ENCODE results near the gene SHKBP1. TPM values are rescaled to one million over a fixed set of nuclear protein-coding genes. Genes with fewer than 3 reads are reported as not detected.

The SHKBP1 gene
- total RNA-seq, 4 donors from 2014 or later = 33.3 to 52.1 (median 42.9) TPM

DNA sequence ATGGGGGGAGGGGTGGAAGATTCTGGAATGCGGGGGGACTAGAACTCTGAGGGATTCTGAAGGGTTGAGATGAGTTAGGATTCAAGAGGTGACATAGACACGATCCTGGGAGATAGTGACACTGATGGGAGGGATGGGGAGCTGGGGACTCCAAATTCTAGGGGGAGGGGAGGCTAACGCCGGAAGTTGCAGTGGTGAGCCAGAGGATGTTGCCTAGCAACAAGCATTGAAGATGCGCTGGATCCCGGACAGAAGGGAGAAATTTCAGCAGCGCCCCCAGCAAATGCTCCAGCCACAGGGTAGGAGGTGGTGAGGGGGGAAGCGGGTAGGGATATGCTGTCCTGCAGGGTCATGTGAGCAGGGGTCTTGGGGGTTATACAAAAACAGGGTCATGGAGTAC is 17.6 kb downstream of the SHKBP1 start:
- intact Hi-C loops (cut with DNase I) = loop anchor here (10.0 kb wide), 1 partner anchor 129 kb away; the partner anchor contains the start of genes BLVRB and SPTBN4
- WGBS, 2 donors = 25 to 40% methylated on average over 8 of the region's 8 CpGs
- Histone ChIP-seq H3K27ac (no peak overlapping the region), H3K4me3 (replicated peaks in 1 of 3) (no peak overlapping the region), H3K4me1 (peaks cover 5 to 27% of the 10 kb centered on the region in 2 donors), H3K27me3 (no peaks in the 10 kb centered on the region), H3K9me3 (no peaks in the 10 kb centered on the region), H3K36me3 (no peaks in the 10 kb centered on the region)
- no peak for DNase-seq
- TF ChIP-seq, protein P1, sequence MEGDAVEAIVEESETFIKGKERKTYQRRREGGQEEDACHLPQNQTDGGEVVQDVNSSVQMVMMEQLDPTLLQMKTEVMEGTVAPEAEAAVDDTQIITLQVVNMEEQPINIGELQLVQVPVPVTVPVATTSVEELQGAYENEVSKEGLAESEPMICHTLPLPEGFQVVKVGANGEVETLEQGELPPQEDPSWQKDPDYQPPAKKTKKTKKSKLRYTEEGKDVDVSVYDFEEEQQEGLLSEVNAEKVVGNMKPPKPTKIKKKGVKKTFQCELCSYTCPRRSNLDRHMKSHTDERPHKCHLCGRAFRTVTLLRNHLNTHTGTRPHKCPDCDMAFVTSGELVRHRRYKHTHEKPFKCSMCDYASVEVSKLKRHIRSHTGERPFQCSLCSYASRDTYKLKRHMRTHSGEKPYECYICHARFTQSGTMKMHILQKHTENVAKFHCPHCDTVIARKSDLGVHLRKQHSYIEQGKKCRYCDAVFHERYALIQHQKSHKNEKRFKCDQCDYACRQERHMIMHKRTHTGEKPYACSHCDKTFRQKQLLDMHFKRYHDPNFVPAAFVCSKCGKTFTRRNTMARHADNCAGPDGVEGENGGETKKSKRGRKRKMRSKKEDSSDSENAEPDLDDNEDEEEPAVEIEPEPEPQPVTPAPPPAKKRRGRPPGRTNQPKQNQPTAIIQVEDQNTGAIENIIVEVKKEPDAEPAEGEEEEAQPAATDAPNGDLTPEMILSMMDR (IDR thresholded peaks at IDR 0.05) = no peak
- no peak for TF ChIP-seq POLR2A (IDR thresholded peaks at IDR 0.05)

DNA sequence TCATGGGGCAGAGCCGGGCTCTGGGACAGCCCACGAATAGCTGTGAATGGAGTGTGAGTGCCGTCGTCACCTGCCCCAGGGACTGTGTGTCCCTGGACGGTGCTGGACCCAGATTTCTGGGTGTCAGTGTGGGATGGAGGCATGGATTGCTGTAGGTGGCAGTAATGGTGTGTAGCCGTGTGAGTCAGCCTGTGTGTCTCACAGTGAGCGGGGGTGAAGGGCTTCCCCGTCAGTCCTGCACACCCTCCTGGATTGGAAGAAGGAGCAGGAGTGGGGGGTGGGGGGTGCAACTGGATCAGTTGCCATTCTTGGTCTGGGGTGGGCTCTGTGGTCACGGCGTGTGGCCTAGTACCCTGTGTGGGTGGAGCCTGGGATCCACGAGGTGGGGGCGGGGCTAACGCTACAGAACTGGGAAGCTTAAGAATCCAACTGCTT is 18.0 kb downstream of the SHKBP1 start:
- whole genome bisulfite sequencing, 2 donors = 38 to 43% methylated on average over 13 of the region's 13 CpGs

DNA sequence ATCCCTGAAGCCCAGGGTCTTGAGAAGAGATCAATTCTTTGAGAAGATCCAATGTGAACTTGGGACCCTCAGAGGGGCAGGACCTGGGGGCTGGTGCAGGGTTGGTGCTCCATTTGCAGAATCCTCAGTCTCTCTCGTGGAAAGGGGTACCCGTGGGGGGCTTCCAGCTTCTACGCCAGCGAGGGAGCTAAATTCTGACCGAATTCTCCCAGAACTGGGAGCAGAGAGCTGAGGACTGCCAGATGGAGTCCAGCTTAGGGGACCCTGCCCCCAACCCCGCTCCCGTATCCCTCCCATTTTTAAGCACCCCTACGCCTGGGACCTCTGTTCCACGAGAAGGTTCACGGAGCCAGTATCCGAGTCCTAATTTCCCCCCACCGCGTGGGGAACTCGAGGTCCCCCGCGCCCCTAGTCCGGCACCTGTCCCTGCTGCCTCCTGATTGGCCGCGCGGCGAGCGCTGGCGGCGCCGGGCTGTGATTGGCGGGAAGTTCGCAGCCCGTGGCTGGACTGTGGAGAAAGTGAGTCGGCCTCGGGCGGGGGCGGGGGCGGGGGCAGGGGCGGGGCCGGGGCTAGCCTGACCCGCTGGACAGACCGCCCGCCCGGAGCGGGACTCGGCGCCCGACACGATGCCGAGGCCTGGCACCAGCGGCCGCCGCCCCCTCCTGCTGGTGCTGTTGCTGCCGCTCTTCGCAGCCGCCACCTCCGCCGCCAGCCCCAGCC is 20.1 kb downstream of the SHKBP1 start:
- intact Hi-C loops (cut with DNase I) = loop anchor here (5.0 to 10.0 kb wide), 2 partner anchors 69 to 132 kb away; partner anchors contain the start of genes BLVRB and SPTBN4

More for the DNA sequence above, 18.0 kb downstream of the SHKBP1 start:
- Histone ChIP-seq H3K36me3 (no peaks in the 10 kb centered on the region), H3K4me3 (replicated peaks in 1 of 3) (no peak overlapping the region), H3K27me3 (no peaks in the 10 kb centered on the region), H3K9me3 (no peaks in the 10 kb centered on the region), H3K4me1 (peaks cover 5 to 31% of the 10 kb centered on the region in 2 donors), H3K27ac (no peak overlapping the region)
- DNase-seq = no peak
- TF ChIP-seq, protein P1 (IDR thresholded peaks at IDR 0.05) = no peak
- no peak for TF ChIP-seq POLR2A (IDR thresholded peaks at IDR 0.05)
- intact Hi-C loops (cut with DNase I) = loop anchor here (5.0 to 10.0 kb wide), 2 partner anchors 67 to 130 kb away; partner anchors contain the start of genes BLVRB and SPTBN4

DNA sequence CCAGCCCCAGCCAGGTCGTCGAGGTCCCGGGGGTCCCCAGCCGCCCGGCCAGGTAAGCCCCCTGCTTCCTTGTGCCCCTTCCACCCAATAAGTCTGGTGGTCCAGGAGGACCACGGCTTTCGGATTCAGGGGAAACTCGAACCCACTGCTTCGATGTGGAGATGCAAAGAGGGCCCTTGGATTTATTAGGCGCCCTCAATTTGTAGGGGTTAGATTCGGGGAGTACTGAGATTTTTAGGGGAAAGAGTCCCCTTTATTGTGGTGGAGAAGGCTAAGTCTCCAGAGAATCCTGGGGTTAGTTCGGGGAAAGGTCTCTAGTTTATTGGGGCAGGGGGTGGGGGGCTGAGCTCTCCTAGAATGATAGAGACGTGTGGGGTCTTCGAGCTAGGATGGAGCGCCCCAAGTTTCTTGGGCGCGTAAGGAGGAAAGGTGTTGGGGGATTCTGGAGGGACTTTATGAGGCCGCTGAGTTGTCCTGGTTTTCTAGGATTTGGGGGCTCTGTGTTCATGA is 20.7 kb downstream of the SHKBP1 start:
- peaks cover 28 to 56% of the 10 kb centered on the region in 2 donors for H3K4me1 ChIP-seq
- H3K27me3 ChIP-seq = no peaks in the 10 kb centered on the region
- H3K27ac ChIP-seq = no peak overlapping the region
- H3K9me3 ChIP-seq = no peaks in the 10 kb centered on the region
- H3K36me3 ChIP-seq = no peaks in the 10 kb centered on the region
- no peak for TF ChIP-seq POLR2A (IDR thresholded peaks at IDR 0.05)
- TF ChIP-seq, protein P1 (IDR thresholded peaks at IDR 0.05) = no peak
- WGBS, 2 donors = 13 to 15% methylated on average over 15 to 18 of the region's 18 CpGs
- peak overlapping the region in 1 of 3 donors; percentile 1 for H3K4me3 ChIP-seq (replicated peaks in 1 of 3)
- DNase-seq = no peak
- intact Hi-C loops (cut with DNase I) = loop anchor here (5.0 to 10.0 kb wide), 2 partner anchors 70 to 133 kb away; partner anchors contain the start of genes BLVRB and SPTBN4

More for the DNA sequence above, 20.1 kb downstream of the SHKBP1 start:
- peak; percentile 62 to 63 for DNase-seq
- H3K9me3 ChIP-seq = no peaks in the 10 kb centered on the region
- H3K27ac ChIP-seq = no peak overlapping the region
- peak overlapping the region in 1 of 3 donors; percentile 1 for H3K4me3 ChIP-seq (replicated peaks in 1 of 3)
- TF ChIP-seq, protein P1 (IDR thresholded peaks at IDR 0.05) = no peak
- no peak for TF ChIP-seq POLR2A (IDR thresholded peaks at IDR 0.05)
- no peaks in the 10 kb centered on the region for H3K36me3 ChIP-seq
- no peaks in the 10 kb centered on the region for H3K27me3 ChIP-seq
- peaks cover 22 to 50% of the 10 kb centered on the region in 2 donors for H3K4me1 ChIP-seq
- 12 to 22% methylated on average over 15 to 22 of the region's 53 CpGs for WGBS, 2 donors
